Activated T-cell treated with anti-CD3 and anti-CD28 coated beads, Interleukin-2, amount 50 U/mL, for 4 hours (primary cell): Measurements from ENCODE around the gene P2RX1. TPM values are rescaled to one million over a fixed set of nuclear protein-coding genes. Genes with fewer than 3 reads are reported as not detected.
A peak's percentile ranks its signal among the peaks of the same experiment; 100 is the strongest.

Source experiments
- ATAC-seq, 2 donors: fragments of 200-7000 bp; cut with Tn5 transposase; one replicate each; pipeline ENCODE4 v1.10.0; 2021
- DNase-seq: peaks from one replicate; pipeline ENCODE4 v3.0.0-alpha.2; 2020
- H3K27me3 Mint-ChIP-seq: one replicate; pipeline ENCODE4 v1.8.0; 2021; ENCODE audit warnings: low read depth, mixed read lengths
- H3K36me3 Mint-ChIP-seq: one replicate; pipeline ENCODE4 v1.8.0; 2022; ENCODE audit warnings: mixed read lengths; ENCODE audit not compliant: insufficient read depth
- H3K4me1 Mint-ChIP-seq: one replicate; pipeline ENCODE4 v1.8.0; 2021; ENCODE audit warnings: low read depth, mixed read lengths
- H3K4me3 Mint-ChIP-seq: one replicate; pipeline ENCODE4 v1.8.0; 2021; ENCODE audit warnings: mild to moderate bottlenecking, moderate library complexity, mixed read lengths
- H3K9me3 Mint-ChIP-seq: one replicate; pipeline ENCODE4 v1.8.0; 2021; ENCODE audit warnings: mixed read lengths
- total RNA-seq, 3 donors: library from RNA; stranded (reverse); gene quantifications; one replicate each; pipeline ENCODE4 v1.2.1, GENCODE V29; 2021

P2RX1 gene
- total RNA-seq, 3 donors from 2014 or later: 0.13 to 0.52 (median 0.21) TPM

DNA sequence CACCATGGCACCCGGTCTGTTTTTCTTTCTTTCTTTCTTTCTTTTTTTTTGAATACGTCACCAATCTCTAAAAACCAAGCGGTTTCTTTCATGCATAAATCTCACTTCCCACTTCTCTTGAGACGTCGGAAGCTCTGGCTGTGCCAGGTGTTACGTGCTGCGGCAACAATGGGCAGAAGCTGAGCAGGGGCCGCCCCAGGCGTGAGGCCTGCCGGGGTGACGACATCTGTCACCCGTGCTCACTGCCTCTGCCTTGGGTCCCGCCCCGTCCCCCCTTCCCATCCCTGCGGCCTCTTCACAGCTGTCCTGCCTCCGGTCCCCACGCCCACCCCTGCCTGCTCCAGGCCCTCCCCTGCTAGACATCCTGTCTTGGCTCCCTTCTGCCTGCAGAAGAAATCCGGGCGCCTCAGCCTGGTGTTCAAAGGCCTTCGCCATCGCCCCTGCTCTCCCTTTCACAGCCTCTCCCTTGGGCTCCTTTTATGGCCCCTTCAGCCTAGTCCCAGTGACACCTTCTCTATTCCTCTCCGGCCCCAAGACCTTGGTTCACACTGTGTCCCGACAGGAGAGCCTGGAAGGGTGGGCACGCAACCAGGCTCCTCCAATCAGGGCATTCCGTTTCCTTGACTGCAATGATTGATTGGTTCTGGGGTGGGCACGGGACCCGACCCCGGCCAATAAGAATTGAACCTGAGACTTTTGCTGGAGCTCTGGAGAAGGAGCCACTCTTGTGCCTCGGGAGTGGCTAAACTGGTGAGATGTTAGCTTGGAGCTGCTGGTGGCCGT, 4.8 kb downstream of the P2RX1 start:
- Mint-ChIP-seq H3K27me3 (no peaks in the 10 kb centered on the region), H3K36me3 (no peaks in the 10 kb centered on the region), H3K4me1 (peaks cover 49% of the 10 kb centered on the region), H3K9me3 (no peaks in the 10 kb centered on the region), H3K4me3 (peak overlapping the region; percentile 72)
- DNase-seq: peak; percentile 45
- ATAC-seq: peak; percentile 92

DNA sequence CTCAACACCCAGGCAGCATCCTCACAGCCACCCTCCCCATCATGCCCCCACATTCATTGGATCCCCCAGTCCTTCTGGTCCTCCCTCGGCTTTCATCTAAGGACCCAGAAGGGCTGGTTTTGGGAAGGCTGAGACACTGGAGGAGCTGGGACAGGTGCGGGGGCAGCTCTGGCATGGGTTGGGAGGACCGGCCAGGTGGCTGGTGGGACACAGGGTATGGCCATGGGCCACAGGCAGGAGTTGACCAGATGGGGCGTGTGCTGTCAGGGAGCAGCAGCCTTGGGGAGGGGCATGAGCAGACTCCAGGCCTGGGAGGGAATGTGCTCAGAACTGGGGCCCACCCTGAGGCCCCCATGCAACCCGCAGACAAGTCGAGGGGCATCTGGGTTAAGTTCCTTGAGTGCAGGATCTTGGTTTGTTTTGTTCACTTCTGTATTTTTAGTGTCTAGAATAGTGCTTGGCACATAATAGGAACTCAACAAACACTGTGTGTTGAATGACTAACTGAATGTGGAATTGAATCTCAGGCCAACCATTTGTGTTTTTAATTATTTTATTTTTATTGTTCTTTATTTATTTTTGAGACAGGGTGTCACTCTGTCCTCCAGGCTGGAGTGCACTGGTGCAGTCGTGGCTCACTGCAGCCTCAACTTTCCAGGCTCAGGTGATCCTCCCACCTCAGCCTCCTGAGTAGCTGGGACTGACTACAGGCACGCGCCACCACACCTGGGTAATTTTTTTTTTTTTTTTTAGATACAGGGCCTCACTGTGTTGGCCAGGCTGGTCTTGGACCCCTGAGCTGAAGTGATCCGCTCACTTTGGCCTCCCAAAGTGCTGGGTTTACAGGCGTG, 5.6 kb downstream of the P2RX1 start:
- H3K9me3 Mint-ChIP-seq: no peaks in the 10 kb centered on the region
- no peak for ATAC-seq
- peak overlapping the region; percentile 72 for H3K4me3 Mint-ChIP-seq
- DNase-seq: no peak
- no peaks in the 10 kb centered on the region for H3K27me3 Mint-ChIP-seq
- no peaks in the 10 kb centered on the region for H3K36me3 Mint-ChIP-seq
- H3K4me1 Mint-ChIP-seq: peaks cover 43% of the 10 kb centered on the region

DNA sequence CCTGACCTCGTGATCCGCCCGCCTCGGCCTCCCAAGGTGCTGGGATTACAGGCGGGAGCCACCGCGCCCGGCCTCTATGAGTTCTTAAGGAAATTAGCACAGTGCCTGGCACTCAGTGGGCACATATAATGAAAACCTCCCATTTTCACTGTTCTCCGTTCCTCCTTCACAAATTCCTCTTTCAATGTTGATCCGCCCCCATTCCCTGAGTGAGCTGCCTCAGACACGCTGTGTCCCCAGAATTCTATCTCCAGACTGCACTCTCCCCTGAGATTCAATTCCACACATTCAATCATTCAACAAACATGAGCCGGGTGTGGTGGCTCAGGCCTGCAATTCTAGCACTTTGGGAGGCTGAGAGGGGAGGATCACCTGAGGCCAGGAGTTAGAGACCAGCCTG, 7.0 kb downstream of the P2RX1 start:
- Mint-ChIP-seq H3K36me3 (no peaks in the 10 kb centered on the region), H3K4me1 (peaks cover 31% of the 10 kb centered on the region), H3K9me3 (no peaks in the 10 kb centered on the region), H3K27me3 (no peaks in the 10 kb centered on the region), H3K4me3 (no peak overlapping the region)
- ATAC-seq (no peak), DNase-seq (no peak)

DNA sequence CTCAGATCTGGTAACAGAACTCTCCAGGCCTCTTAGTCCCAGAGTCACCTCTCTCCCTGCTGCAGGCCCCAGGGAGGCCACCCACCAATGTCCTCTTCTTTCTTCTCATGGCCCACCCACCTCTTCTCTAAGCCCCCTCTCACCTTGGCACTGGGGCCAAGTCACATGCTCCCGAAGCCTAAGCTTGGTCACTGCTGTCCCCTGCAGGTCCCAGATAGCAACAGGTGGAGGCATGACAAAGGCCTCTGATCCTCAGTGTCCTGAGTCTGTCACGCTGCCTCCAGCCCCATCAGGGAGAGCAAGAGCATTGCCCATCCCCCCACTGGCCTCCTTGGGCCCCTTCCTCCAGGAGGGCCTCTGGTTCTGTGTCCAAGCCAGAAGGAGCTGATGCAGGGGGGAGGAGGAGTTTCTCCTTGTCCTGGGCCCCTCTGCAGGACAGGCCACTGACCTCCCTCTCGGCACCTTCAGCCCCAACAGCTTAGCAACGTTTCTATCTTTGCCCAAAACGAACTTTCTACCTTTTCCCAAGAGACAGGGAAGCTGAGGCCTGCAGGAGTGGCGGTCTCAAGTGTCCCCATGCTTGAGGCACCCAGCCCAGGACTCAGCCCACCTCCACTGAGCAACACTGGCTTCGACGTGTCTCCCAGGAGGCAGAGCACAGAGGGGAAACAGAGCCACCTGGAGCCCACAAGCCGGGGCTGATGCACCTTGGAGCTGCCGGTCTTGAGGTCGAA, 8.6 kb downstream of the P2RX1 start:
- Mint-ChIP-seq H3K9me3 (no peaks in the 10 kb centered on the region), H3K4me3 (no peak overlapping the region), H3K4me1 (peaks cover 20% of the 10 kb centered on the region), H3K36me3 (no peaks in the 10 kb centered on the region), H3K27me3 (no peaks in the 10 kb centered on the region)
- DNase-seq (no peak), ATAC-seq (no peak)

DNA sequence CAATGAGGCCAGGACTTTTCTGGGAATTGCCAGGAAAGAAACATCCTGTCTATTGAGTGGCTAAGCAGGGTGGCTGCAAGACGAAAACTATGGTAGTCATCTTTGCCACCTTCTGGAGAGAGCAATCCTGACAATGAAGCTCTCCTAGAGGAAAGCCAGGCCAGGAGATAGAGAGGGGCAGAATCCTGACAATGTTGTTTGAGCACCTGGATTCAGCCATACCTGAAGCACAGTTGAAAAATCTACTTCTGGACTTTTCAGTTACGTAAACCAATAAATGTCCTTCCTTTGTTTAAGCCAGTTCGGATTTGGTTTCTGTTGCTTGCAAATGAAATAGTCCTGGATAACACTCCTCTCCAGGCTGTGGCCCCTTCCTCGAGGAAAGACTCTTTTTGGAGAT, 9.4 kb downstream of the P2RX1 start:
- Mint-ChIP-seq H3K4me1 (peaks cover 17% of the 10 kb centered on the region), H3K4me3 (no peak overlapping the region), H3K9me3 (no peaks in the 10 kb centered on the region), H3K27me3 (no peaks in the 10 kb centered on the region), H3K36me3 (no peaks in the 10 kb centered on the region)
- no peak for DNase-seq
- ATAC-seq: no peak

DNA sequence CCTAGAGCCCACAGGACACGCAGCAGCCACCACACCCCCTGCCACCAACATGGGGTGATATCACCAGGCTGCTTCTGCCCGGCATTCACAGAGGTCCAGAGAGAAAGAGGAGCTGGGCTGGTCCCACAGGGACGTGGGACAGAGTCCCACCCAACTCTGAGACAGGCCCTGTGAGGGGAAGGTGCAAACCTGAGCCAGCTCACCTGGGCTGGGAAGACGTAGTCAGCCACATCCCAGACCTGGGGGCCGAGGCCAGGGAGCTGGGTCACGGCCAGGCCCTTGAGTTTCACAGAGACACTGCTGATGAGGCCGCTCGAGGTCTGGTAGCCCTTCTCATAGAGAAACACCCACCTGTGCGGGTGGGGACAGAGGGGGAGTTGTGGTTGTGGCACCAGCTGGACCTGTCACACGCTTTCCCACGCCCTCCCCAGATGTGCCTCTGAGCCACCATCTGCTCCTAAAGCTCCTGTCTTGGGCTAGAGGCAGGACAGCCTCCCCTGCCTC, 11.2 kb downstream of the P2RX1 start:
- Mint-ChIP-seq H3K36me3 (no peaks in the 10 kb centered on the region), H3K4me1 (peaks cover 3% of the 10 kb centered on the region), H3K27me3 (peaks cover 3% of the 10 kb centered on the region), H3K9me3 (no peaks in the 10 kb centered on the region), H3K4me3 (no peak overlapping the region)
- DNase-seq (no peak), ATAC-seq (no peak)

DNA sequence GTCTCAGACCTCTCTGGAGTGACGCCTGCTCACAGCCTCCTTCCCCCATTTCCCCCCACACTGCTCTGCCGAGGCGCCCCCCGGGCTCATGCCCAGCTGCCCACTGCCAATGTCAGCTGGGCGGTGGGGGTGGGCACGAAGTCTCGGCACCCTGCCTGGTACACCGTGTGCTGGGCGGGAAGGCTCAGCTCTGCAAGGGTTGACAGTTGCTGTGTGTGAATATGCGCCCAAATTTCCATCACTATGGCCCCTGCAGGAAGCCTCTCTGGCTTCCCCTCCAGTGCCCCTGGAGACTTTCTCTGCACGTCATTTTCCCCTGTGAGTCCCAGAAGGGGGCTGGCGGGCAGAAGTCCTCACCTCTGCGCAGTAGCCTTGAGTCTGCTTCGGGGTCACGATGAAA, 11.8 kb downstream of the P2RX1 start:
- Mint-ChIP-seq H3K27me3 (peaks cover 3% of the 10 kb centered on the region), H3K9me3 (no peaks in the 10 kb centered on the region), H3K36me3 (no peaks in the 10 kb centered on the region), H3K4me1 (peaks cover under 1% of the 10 kb centered on the region), H3K4me3 (no peak overlapping the region)
- no peak for ATAC-seq
- DNase-seq: no peak

DNA sequence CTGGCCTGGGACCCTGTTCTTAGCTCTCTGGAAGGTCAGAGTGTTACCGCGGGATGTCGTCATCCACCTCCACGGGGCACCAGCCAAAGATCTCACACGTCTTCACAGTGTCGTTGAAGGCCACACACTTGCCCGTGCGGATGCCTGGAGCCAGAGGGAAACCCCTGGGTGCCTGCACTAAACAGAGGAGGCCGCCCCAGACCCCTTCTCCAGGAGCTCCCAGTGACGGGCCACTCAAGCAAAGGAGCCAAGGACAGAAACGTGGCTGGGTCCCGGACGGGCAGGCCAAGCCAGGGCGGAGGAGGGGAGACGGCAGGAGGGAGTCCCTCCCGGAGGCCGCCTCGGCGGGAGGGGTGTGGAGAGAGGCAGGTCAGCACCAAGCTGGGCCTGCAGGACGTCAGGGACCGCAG, 12.4 kb downstream of the P2RX1 start:
- H3K36me3 Mint-ChIP-seq: no peaks in the 10 kb centered on the region
- peaks cover 3% of the 10 kb centered on the region for H3K27me3 Mint-ChIP-seq
- no peaks in the 10 kb centered on the region for H3K4me1 Mint-ChIP-seq
- no peak for DNase-seq
- ATAC-seq: no peak
- H3K4me3 Mint-ChIP-seq: no peak overlapping the region
- no peaks in the 10 kb centered on the region for H3K9me3 Mint-ChIP-seq

DNA sequence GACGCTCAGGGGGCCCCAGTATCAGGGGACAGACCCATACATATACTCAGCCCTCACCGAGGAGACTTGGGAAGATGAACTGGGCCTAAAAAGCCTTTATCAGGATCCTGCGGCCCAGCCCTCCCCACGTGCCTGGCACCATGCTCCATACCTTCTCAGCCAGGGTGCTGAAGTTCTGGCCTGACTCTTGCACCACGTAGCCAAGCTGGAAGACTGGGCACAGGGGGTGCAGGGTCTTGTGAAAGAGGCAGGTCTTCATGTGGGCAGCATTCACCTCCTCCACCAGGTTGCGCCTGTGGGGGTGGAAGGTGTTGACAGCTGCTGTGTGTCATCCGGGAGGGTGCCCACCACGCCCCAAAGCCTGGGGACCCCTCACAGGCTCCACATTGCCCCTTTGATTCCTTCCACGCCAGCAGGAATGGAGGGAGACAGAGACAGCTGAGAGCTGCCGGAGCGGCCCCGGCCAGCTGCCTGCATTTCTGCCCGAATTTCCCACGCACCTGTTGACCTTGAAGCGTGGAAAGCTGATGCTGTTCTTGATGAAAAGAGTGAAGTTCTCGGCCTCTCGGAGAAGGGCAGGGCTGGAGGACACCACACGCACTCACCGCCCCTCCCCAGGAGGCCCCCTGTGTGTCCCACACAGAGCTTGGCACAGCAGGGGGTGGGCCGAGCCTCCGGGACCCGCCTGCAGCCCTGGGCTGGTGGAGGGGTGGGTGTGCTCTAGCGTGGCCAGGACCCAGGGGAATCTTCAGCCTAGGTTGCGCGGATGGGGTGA, 13.0 kb downstream of the P2RX1 start:
- Mint-ChIP-seq H3K4me3 (no peak overlapping the region), H3K4me1 (no peaks in the 10 kb centered on the region), H3K27me3 (peaks cover 3% of the 10 kb centered on the region), H3K36me3 (no peaks in the 10 kb centered on the region), H3K9me3 (no peaks in the 10 kb centered on the region)
- no peak for DNase-seq
- no peak for ATAC-seq

DNA sequence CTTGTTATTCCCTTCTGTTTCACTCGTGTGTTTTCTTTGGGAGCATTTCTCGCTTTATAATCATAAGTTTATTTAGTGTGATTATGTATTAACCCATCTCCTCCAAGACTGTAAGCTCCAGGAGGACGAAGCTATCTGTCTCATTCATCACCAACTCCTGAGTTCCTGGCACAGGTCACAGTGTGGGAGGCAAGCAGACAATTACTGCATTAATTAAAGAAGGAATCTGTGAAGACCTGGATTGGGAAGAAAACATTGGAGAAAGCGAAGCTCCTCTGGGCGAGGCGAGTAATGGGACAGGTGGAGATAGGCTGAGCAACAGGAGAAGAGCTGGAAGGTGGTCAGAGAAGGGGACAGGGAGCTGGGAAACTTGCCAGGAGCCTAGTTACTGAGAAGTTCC, 15.6 kb downstream of the P2RX1 start:
- H3K4me1 Mint-ChIP-seq: no peaks in the 10 kb centered on the region
- peaks cover 3% of the 10 kb centered on the region for H3K27me3 Mint-ChIP-seq
- no peak for ATAC-seq
- H3K36me3 Mint-ChIP-seq: no peaks in the 10 kb centered on the region
- H3K9me3 Mint-ChIP-seq: no peaks in the 10 kb centered on the region
- no peak overlapping the region for H3K4me3 Mint-ChIP-seq
- DNase-seq: no peak

DNA sequence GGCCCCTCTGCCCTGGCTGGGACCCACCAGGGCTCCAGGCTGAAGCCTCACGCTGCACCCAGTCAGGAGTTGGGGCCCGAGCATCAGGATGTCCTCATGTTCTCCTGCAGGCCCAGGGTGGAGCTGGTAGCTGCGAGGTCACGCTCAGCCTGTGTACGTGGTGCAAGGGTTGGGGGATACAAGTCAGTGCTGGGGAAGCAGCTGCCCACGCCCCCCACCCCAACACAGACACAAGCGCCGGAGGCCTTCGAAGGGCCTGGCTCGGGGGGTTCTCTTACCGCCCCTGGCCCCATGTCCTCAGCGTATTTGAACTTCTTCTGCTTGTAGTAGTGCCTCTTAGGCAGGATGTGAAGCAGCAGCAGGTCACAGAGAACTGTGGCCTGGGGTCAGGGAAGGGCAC, 18.5 kb downstream of the P2RX1 start:
- peaks cover 8% of the 10 kb centered on the region for H3K4me1 Mint-ChIP-seq
- no peak overlapping the region for H3K4me3 Mint-ChIP-seq
- H3K9me3 Mint-ChIP-seq: no peaks in the 10 kb centered on the region

DNA sequence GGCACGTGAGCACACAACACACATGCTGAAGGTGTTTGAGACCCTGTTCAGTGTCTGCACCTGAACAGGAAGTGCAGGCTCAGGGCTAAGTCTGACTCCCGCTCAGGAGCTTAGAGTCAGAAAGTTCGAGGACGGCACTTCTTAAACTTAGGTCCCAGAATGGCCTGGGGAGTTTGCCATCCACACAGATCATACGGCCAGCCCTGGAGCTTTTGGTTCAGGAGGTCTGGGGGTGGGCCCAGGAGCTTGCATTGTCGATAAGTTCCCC, 19.4 kb downstream of the P2RX1 start:
- Mint-ChIP-seq H3K27me3 (peaks cover 3% of the 10 kb centered on the region), H3K4me1 (peaks cover 11% of the 10 kb centered on the region), H3K9me3 (no peaks in the 10 kb centered on the region), H3K36me3 (no peaks in the 10 kb centered on the region), H3K4me3 (no peak overlapping the region)
- no peak for ATAC-seq
- DNase-seq: no peak

More for the DNA sequence above, 18.5 kb downstream of the P2RX1 start:
- ATAC-seq (no peak), DNase-seq (no peak)
- Mint-ChIP-seq H3K27me3 (peaks cover 3% of the 10 kb centered on the region), H3K36me3 (no peaks in the 10 kb centered on the region)

DNA sequence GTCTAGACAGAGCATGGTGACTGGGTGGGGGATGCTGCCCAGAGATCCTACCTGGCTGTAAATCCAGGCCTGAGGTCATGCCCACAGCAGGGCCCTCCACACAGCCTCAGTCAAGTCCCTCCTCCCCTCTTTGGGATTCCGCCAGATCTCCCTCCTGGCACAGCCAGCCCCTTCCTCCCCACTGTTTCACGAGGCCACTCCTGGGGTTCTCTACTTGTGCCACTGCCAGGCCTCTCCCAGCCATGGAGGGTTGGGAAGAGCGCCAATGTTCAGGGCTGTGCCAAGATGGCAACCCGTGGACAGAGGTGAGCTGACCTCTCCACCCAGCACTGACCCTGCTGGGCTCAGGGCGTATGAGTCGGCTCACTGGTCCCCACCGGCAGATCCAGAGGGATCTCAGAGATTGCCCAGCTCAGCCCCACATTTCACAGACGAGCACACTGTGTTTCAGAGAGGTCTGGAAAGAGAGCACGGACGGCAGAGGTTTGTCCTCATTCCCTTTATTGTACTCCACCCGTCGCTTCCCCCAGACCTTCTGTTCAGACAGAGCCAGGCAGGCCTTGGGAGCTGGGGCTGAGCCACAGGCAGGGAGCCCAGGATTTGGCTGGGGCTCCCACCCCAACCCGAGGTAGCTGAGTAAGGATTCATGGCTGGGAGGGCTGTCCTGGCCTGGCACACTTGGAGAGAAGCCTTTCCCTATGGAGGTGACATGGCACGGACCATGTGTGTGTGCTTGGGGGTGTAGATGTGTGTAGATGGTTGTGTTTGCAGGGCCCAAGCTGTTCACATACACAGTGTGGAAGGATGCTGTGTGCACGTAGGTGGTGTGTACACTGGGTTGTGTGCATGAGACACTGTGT, 19.9 kb downstream of the P2RX1 start:
- peaks cover 3% of the 10 kb centered on the region for H3K27me3 Mint-ChIP-seq
- ATAC-seq (no peak), DNase-seq (no peak)
- H3K9me3 Mint-ChIP-seq: no peaks in the 10 kb centered on the region
- H3K4me3 Mint-ChIP-seq: no peak overlapping the region
- H3K4me1 Mint-ChIP-seq: peaks cover 16% of the 10 kb centered on the region
- H3K36me3 Mint-ChIP-seq: no peaks in the 10 kb centered on the region
